PC-3 (cell line): ENCODE results near the gene PCDHGB6. TPM values are rescaled to one million over a fixed set of nuclear protein-coding genes. Genes with fewer than 3 reads are reported as not detected.
A peak's percentile ranks its signal among the peaks of the same experiment; 100 is the strongest.
"Not testable (repeated sequence)": the region's sequence is repeated elsewhere in the genome, so short reads cannot be mapped to it uniquely, and the experiment has no call there.

Experiments
- ATAC-seq: fragments of 200-7000 bp; cut with Tn5 transposase; 2 replicates; pipeline ENCODE4 v1.9.1; 2020; ENCODE audit warnings: mild to moderate bottlenecking, moderate library complexity
- BruUV-seq: library from RNA; stranded (reverse); fragments of 400-500 nt; replicated peaks from 2 replicates; lab custom pipeline; 2021; lab: Mats Ljungman, UMichigan
- CTCF ChIA-PET: fragments of 300-600 bp; sonication (Branson Sonifier 250); formaldehyde crosslinking; loops from one replicate; lab custom pipeline; 2022; ENCODE audit warnings: antibody characterized with exemption; lab: Charles Lee
- POLR2A ChIA-PET: fragments of 300-600 bp; sonication (Branson Sonifier 250); formaldehyde crosslinking; loops from one replicate; lab custom pipeline; 2022; ENCODE audit warnings: antibody characterized with exemption; ENCODE audit not compliant: unreplicated experiment; lab: Charles Lee
- DNase-seq: peaks from one replicate; pipeline ENCODE4 v3.0.0-alpha.2; 2015
- H2AFZ ChIP-seq: fragments of 300-600 bp; sonication (generic); 2 replicates; pipeline ENCODE4 v1.6.0; 2016; ENCODE audit warnings: antibody characterized with exemption, low read length
- H3F3A ChIP-seq: fragments of 300-600 bp; sonication (generic); one replicate; pipeline ENCODE4 v1.6.0; 2017; ENCODE audit warnings: antibody characterized with exemption, low read length, control low read depth, mild to moderate bottlenecking; ENCODE audit not compliant: unreplicated experiment
- H3K27ac ChIP-seq: fragments of 300-600 bp; sonication (generic); 2 replicates; pipeline ENCODE4 v1.5.1; 2016; ENCODE audit warnings: mild to moderate bottlenecking, low read length
- H3K27me3 ChIP-seq: fragments of 300-600 bp; sonication (generic); 2 replicates; pipeline ENCODE4 v1.6.1; 2016; ENCODE audit warnings: low read length, mixed read lengths
- H3K36me3 ChIP-seq: fragments of 300-600 bp; sonication (generic); 2 replicates; pipeline ENCODE4 v1.6.1; 2016; ENCODE audit warnings: low read depth, mixed run types, low read length, mixed read lengths
- H3K4me1 ChIP-seq: fragments of 300-600 bp; sonication (generic); 2 replicates; pipeline ENCODE4 v1.5.1; 2016; ENCODE audit warnings: low read length; ENCODE audit not compliant: insufficient read depth
- H3K4me2 ChIP-seq: fragments of 300-600 bp; sonication (generic); 2 replicates; pipeline ENCODE4 v1.6.0; 2016; ENCODE audit warnings: low read length
- H3K4me3 ChIP-seq: fragments of 300-600 bp; sonication (generic); 2 replicates; pipeline ENCODE4 v1.5.1; 2016; ENCODE audit warnings: mild to moderate bottlenecking, low read length, mixed read lengths
- H3K79me2 ChIP-seq: fragments of 300-600 bp; sonication (generic); 2 replicates; pipeline ENCODE4 v1.6.1; 2017; ENCODE audit warnings: low read length, mixed read lengths
- H3K9ac ChIP-seq: fragments of 300-600 bp; sonication (generic); 2 replicates; pipeline ENCODE4 v1.6.0; 2016; ENCODE audit warnings: mild to moderate bottlenecking, low read length
- H3K9me2 ChIP-seq: fragments of 300-600 bp; sonication (generic); replicated peaks from 2 replicates; pipeline ENCODE4 v1.6.1; 2016; ENCODE audit warnings: mixed run types, low read length, mixed read lengths
- H3K9me3 ChIP-seq: fragments of 300-600 bp; sonication (generic); 2 replicates; pipeline ENCODE4 v1.6.1; 2016; ENCODE audit warnings: low read length, mixed read lengths
- H4K20me1 ChIP-seq: fragments of 300-600 bp; sonication (generic); 2 replicates; pipeline ENCODE4 v1.6.1; 2016; ENCODE audit warnings: low read length, mixed read lengths
- EZH2 ChIP-seq: fragments of 300-600 bp; sonication (generic); IDR thresholded peaks from one replicate; pipeline ENCODE4 v1.6.1; 2017; ENCODE audit warnings: antibody characterized with exemption, mild to moderate bottlenecking, low read length; ENCODE audit not compliant: unreplicated experiment
- EZH2phosphoT487 ChIP-seq: fragments of 300-600 bp; sonication (generic); IDR thresholded peaks from 2 replicates; pipeline ENCODE4 v1.6.1; 2018; ENCODE audit warnings: mild to moderate bottlenecking, antibody characterized with exemption, low read length, borderline replicate concordance
- intact Hi-C: fragments of 100-400 bp; cut with micrococcal nuclease; formaldehyde crosslinking; loops from 2 replicates; pipeline ENCODE4 v1.9.0; 2023
- total RNA-seq: library from RNA; depleted of rRNA; stranded (reverse); fragments of >200 nt; gene quantifications from 2 replicates; pipeline ENCODE4 v1.2.3, GENCODE V29; 2014
- TF ChIP-seq, protein P1 (sequence below): fragments of 300-600 bp; sonication (generic); conservative IDR thresholded peaks from 2 replicates; pipeline ENCODE4 v1.5.1; 2017; ENCODE audit warnings: antibody characterized with exemption, low read depth, mild to moderate bottlenecking, low read length

PCDHGB6 gene
- total RNA-seq, 1 experiment from 2014 or later = 1.1 TPM

GRCh38 chr5:141393267-141393666 is 14.6 kb upstream of the PCDHGB6 start:
- no peaks in the 10 kb centered on the region for H3K79me2 ChIP-seq
- ATAC-seq = no peak
- no peak overlapping the region for H3K27ac ChIP-seq
- no peak overlapping the region for H2AFZ ChIP-seq
- H3K27me3 ChIP-seq = no peaks in the 10 kb centered on the region
- 0 out of 2 replicates have a peak, but pooled peaks cover 6% of the 10 kb centered on the region for H3K9me3 ChIP-seq
- no peaks in the 10 kb centered on the region for H3K4me1 ChIP-seq
- H3F3A ChIP-seq = no peaks in the 10 kb centered on the region
- no TSS peak for BruUV-seq
- no peak overlapping the region for H3K4me3 ChIP-seq
- no peaks in the 10 kb centered on the region for H4K20me1 ChIP-seq
- no peaks in the 10 kb centered on the region for H3K36me3 ChIP-seq
- POLR2A ChIA-PET = no interaction called here
- intact Hi-C loops = no loop called here
- no peak overlapping the region for H3K9ac ChIP-seq
- DNase-seq = no peak
- CTCF ChIA-PET = no interaction called here
- H3K4me2 ChIP-seq = no peak overlapping the region
- TF ChIP-seq, protein P1, sequence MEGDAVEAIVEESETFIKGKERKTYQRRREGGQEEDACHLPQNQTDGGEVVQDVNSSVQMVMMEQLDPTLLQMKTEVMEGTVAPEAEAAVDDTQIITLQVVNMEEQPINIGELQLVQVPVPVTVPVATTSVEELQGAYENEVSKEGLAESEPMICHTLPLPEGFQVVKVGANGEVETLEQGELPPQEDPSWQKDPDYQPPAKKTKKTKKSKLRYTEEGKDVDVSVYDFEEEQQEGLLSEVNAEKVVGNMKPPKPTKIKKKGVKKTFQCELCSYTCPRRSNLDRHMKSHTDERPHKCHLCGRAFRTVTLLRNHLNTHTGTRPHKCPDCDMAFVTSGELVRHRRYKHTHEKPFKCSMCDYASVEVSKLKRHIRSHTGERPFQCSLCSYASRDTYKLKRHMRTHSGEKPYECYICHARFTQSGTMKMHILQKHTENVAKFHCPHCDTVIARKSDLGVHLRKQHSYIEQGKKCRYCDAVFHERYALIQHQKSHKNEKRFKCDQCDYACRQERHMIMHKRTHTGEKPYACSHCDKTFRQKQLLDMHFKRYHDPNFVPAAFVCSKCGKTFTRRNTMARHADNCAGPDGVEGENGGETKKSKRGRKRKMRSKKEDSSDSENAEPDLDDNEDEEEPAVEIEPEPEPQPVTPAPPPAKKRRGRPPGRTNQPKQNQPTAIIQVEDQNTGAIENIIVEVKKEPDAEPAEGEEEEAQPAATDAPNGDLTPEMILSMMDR = no peak
- TF ChIP-seq EZH2 = no peak
- no peak for TF ChIP-seq EZH2phosphoT487
- H3K9me2 ChIP-seq = no peaks in the 10 kb centered on the region

DNA sequence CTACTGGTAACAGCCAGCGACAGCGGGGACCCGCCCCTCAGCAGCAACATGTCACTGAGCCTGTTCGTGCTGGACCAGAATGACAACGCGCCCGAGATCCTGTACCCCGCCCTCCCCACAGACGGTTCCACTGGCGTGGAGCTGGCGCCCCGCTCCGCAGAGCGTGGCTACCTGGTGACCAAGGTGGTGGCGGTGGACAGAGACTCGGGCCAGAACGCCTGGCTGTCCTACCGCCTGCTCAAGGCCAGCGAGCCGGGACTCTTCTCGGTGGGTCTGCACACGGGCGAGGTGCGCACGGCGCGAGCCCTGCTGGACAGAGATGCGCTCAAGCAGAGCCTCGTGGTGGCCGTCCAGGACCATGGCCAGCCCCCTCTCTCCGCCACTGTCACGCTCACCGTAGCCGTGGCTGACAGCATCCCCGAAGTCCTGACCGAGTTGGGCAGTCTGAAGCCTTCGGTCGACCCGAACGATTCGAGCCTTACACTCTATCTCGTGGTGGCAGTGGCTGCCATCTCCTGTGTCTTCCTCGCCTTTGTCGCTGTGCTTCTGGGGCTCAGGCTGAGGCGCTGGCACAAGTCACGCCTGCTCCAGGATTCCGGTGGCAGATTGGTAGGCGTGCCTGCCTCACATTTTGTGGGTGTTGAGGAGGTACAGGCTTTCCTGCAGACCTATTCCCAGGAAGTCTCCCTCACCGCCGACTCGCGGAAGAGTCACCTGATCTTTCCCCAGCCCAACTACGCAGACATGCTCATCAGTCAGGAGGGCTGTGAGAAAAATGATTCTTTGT is 13.2 kb upstream of the PCDHGB6 start:
- ATAC-seq, H3K9me2 ChIP-seq, H3F3A ChIP-seq, DNase-seq, H3K36me3 ChIP-seq, H3K9ac ChIP-seq, H3K4me3 ChIP-seq, BruUV-seq, H3K27ac ChIP-seq, H4K20me1 ChIP-seq, H3K27me3 ChIP-seq, POLR2A ChIA-PET, H3K79me2 ChIP-seq, CTCF ChIA-PET, H3K9me3 ChIP-seq, H3K4me2 ChIP-seq, H3K4me1 ChIP-seq, H2AFZ ChIP-seq: not testable (repeated sequence)
- intact Hi-C loops = loop anchor here (5.0 kb wide), 1 partner anchor 113 kb away; no protein-coding TSS in a partner anchor

- H4K20me1 ChIP-seq, H3K27ac ChIP-seq, H3F3A ChIP-seq, H3K27me3 ChIP-seq, H3K9me3 ChIP-seq, H3K79me2 ChIP-seq, H3K36me3 ChIP-seq, H3K9me2 ChIP-seq, H3K4me1 ChIP-seq: not testable (repeated sequence)
- peak within 1 kb of the TSS; percentile 59 for H3K9ac ChIP-seq
- intact Hi-C loops = loop anchor here (1.0 to 5.0 kb wide), 5 partner anchors 33 to 166 kb away; partner anchors contain the start of gene PCDHGA5
- TSS peak; percentile 66 for BruUV-seq
- CTCF ChIA-PET = interaction anchor here (0.6 to 2.4 kb wide), 5 partner anchors 19 to 163 kb away, joined by 3 to 8 read pairs (median 4); partner anchors contain the start of gene PCDHGA5
- POLR2A ChIA-PET = interaction anchor here (0.7 kb wide), 1 partner anchor 166 kb away, joined by 5 read pairs; no protein-coding TSS in a partner anchor
- H2AFZ ChIP-seq = peak within 1 kb of the TSS; percentile 73; the same call in 1 of the 2 replicates
- DNase-seq (peak; percentile 68), ATAC-seq (peak; percentile 98)
- H3K4me3 ChIP-seq = peak within 1 kb of the TSS; percentile 64
- TF ChIP-seq, protein P1 = peak; percentile 65
- peak within 1 kb of the TSS; percentile 70 for H3K4me2 ChIP-seq
Observed at GRCh38 chr5:141397756-141398551, 9.9 kb upstream of the PCDHGB6 start, which contains the start of gene PCDHGB5. Gene PCDHGB5, plus strand, starts transcription at chr5:141397947. Its CDS starts 181 bp downstream, at chr5:141398128.
